NT2/D1 (cell line): ENCODE data around the gene RPS6KB2.
A peak's percentile ranks its signal among the peaks of the same experiment; 100 is the strongest.

Experiments used
- DNase-seq: peaks from one replicate; pipeline ENCODE4 v3.0.0-alpha.2; 2011; ENCODE audit warnings: low read depth, low spot score
- H3K27me3 ChIP-seq: 2 replicates; pipeline ENCODE4 v1.6.0; 2011; ENCODE audit warnings: mild to moderate bottlenecking; ENCODE audit not compliant: insufficient read length, insufficient read depth
- H3K36me3 ChIP-seq: 2 replicates; pipeline ENCODE4 v1.6.1; 2011; ENCODE audit warnings: mild to moderate bottlenecking, low read length, mixed read lengths; ENCODE audit not compliant: insufficient read depth, insufficient read length
- H3K4me1 ChIP-seq: 2 replicates; pipeline ENCODE4 v1.5.1; 2011; ENCODE audit not compliant: insufficient read depth, insufficient read length
- H3K4me3 ChIP-seq: 2 replicates; pipeline ENCODE4 v1.5.1; 2011; ENCODE audit warnings: low read depth; ENCODE audit not compliant: insufficient read length
- H3K9ac ChIP-seq: 2 replicates; pipeline ENCODE4 v1.6.0; 2011; ENCODE audit warnings: low read depth; ENCODE audit not compliant: insufficient read length
- H3K9me3 ChIP-seq: 2 replicates; pipeline ENCODE4 v1.5.1; 2011; ENCODE audit warnings: mild to moderate bottlenecking, low read length; ENCODE audit not compliant: insufficient read depth
- SUZ12 ChIP-seq: IDR thresholded peaks from 2 replicates; pipeline ENCODE4 v1.6.1; 2011; ENCODE audit not compliant: insufficient read length, insufficient read depth; ENCODE audit errors: extremely low read depth
- YY1 ChIP-seq: IDR thresholded peaks from 2 replicates; pipeline ENCODE4 v1.6.1; 2011; ENCODE audit not compliant: insufficient read length, insufficient read depth
- ZNF274 ChIP-seq: IDR thresholded peaks from 2 replicates; pipeline ENCODE4 v1.6.1; 2011; ENCODE audit warnings: mild to moderate bottlenecking, low read depth, low read length

The RPS6KB2 gene

DNA sequence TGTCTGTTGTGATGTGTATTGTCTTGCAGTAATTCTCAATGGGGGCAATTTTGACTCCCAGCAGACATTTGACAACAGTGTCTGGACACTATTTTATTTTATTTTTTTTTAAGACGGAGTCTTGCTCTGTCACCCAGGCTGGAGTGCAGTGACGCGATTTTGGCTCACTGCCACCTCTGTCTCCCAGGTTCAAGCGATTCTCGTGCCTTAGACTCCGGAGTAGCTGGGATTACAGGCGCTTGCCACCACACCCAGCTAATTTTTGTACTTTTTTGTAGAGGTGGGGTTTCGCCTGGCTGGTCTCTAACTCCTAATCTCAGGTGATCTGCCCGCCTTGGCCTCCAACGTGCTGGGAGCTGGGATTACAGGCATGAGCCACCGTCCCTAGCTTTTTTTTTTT lies 1.4 kb downstream of the RPS6KB2 start:
- TF ChIP-seq ZNF274 = no peak
- no peak for TF ChIP-seq YY1
- no peak for TF ChIP-seq SUZ12
- Histone ChIP-seq H3K27me3 (no peaks in the 10 kb centered on the region), H3K9ac (peak overlapping the region; percentile 98), H3K9me3 (no peaks in the 10 kb centered on the region), H3K4me3 (no peak overlapping the region), H3K36me3 (peaks cover 57% of the 10 kb centered on the region), H3K4me1 (peaks cover 17% of the 10 kb centered on the region)
- no peak for DNase-seq

DNA sequence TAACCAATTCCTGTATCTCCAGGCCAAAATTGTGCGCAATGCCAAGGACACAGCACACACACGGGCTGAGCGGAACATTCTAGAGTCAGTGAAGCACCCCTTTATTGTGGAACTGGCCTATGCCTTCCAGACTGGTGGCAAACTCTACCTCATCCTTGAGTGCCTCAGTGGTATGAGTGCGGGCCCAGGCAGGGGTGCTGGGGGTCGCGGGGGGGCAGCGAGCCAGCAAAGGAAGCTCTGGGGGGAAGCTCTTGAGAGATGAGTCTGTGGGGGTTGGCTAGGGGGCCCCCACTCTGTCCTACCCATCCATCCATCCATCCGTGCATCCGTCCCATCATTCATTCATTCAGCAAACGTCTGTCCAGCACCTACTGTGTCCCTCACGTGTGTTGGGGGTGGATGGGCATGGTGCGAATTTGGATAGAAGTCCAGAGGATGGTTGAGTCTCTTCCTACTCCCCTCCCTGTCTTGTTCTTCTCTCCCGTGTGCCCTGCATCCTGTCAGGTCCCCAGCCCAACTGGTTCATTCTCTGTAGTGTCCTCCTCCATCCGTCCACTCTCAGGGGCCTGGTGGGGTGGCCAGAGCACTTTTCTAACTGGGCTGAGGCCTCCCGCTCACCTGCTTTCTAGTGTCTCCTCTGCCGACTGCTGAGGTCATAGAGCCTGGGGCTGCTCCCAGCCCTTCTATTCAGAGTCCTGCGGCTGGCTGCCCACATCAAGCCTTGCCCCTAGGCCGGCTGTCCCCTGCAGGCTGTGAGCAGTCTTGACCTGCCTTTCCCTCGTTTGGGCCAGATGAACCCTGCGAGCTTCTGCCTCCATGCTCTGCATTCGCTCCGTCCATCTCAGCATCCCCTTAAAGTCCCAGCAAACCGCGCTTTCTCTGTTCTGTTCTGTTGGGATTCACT lies 3.3 kb downstream of the RPS6KB2 start:
- Histone ChIP-seq H3K9ac (peak overlapping the region; percentile 46), H3K36me3 (peaks cover 74% of the 10 kb centered on the region), H3K9me3 (no peaks in the 10 kb centered on the region), H3K4me1 (peaks cover 35% of the 10 kb centered on the region), H3K4me3 (no peak overlapping the region), H3K27me3 (no peaks in the 10 kb centered on the region)
- TF ChIP-seq YY1 (no peak), SUZ12 (no peak), ZNF274 (no peak)
- DNase-seq = no peak

DNA sequence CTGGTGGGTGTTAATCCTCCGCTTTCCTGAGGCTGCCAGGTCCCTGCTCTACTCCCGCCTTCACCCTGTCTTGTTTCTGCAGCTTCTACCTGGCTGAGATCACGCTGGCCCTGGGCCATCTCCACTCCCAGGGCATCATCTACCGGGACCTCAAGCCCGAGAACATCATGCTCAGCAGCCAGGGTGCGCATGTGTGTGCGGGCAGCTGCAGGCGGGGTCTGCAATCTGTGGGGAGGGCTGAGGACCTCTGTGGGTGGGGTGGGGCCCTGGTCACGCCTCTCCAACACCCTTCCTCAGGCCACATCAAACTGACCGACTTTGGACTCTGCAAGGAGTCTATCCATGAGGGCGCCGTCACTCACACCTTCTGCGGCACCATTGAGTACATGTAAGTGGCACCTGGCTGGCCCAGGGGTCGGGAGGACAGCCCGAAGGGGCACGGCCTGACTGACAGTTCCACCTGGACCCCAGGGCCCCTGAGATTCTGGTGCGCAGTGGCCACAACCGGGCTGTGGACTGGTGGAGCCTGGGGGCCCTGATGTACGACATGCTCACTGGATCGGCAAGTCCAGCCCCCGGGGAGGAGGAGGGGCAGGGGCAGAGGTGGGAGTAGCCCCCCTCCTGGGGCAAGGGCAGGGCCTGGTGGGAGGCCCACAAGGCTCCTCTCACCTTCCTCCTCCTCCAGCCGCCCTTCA lies 4.5 kb downstream of the RPS6KB2 start:
- peaks cover 84% of the 10 kb centered on the region for H3K36me3 ChIP-seq

DNA sequence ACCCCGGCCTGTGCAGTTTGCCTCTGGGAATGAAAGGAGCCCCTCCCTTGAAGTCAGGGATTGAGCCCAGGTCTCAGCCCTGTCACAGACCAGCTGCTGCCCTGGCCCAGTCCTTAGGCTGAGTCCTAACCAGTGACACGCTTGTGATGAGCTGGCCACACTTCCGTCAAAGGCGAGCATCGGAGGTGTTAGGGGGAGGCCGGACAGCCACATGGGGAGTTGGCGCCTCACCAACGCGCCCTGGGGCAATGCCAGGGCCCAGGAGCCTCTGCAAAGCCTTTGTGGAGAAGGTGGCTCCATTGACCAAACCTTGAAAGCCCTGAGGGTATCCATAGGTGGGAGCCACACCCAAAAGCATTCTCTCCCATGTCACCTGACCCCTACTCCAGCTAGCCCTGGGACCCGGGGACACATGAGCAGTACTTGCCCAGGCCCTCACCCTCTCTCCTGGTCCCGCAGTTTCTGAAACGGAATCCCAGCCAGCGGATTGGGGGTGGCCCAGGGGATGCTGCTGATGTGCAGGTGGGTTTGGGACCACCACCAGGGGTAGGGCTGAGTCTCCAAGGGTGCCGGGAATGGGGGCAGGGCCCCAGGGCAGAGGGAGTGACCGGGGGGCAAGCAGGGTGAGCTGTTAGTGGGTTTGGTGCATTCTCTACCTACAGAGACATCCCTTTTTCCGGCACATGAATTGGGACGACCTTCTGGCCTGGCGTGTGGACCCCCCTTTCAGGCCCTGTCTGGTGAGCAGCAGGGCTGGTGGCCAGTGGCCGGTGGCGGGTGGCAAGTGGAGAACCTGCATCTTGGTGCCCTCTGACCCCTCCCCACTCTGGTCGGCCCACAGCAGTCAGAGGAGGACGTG lies 5.5 kb downstream of the RPS6KB2 start:
- Histone ChIP-seq H3K4me3 (no peak overlapping the region), H3K36me3 (peaks cover 92% of the 10 kb centered on the region), H3K9ac (peak overlapping the region; percentile 22), H3K4me1 (peaks cover 52% of the 10 kb centered on the region), H3K9me3 (no peaks in the 10 kb centered on the region), H3K27me3 (no peaks in the 10 kb centered on the region)
- no peak for DNase-seq
- no peak for TF ChIP-seq SUZ12
- TF ChIP-seq YY1 = no peak
- no peak for TF ChIP-seq ZNF274

More for the DNA sequence above, 4.5 kb downstream of the RPS6KB2 start:
- no peak for TF ChIP-seq SUZ12
- TF ChIP-seq YY1 = no peak
- TF ChIP-seq ZNF274 = no peak
- no peaks in the 10 kb centered on the region for H3K27me3 ChIP-seq
- no peak overlapping the region for H3K9ac ChIP-seq
- no peak overlapping the region for H3K4me3 ChIP-seq
- peaks cover 44% of the 10 kb centered on the region for H3K4me1 ChIP-seq
- no peaks in the 10 kb centered on the region for H3K9me3 ChIP-seq
- DNase-seq = no peak

DNA sequence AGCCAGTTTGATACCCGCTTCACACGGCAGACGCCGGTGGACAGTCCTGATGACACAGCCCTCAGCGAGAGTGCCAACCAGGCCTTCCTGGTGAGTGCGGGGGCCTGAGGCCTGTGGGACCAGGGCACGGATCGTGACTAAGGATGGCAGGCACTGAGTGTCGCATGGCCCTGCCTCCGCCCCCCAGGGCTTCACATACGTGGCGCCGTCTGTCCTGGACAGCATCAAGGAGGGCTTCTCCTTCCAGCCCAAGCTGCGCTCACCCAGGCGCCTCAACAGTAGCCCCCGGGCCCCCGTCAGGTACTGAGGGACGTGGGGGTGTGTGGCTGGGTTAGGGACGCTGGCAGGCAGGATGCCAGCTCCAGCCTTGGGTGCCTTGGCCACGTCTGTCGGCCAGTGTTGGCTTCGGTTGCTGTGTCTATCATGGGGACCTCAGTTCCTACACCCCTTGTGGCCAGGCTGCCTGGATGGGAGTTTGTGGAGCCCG lies 6.1 kb downstream of the RPS6KB2 start:
- TF ChIP-seq SUZ12 = no peak
- no peak for TF ChIP-seq ZNF274
- no peak for TF ChIP-seq YY1
- Histone ChIP-seq H3K4me3 (no peak overlapping the region), H3K27me3 (no peaks in the 10 kb centered on the region), H3K4me1 (peaks cover 50% of the 10 kb centered on the region), H3K36me3 (peaks cover 94% of the 10 kb centered on the region), H3K9me3 (no peaks in the 10 kb centered on the region), H3K9ac (no peak overlapping the region)
- no peak for DNase-seq

DNA sequence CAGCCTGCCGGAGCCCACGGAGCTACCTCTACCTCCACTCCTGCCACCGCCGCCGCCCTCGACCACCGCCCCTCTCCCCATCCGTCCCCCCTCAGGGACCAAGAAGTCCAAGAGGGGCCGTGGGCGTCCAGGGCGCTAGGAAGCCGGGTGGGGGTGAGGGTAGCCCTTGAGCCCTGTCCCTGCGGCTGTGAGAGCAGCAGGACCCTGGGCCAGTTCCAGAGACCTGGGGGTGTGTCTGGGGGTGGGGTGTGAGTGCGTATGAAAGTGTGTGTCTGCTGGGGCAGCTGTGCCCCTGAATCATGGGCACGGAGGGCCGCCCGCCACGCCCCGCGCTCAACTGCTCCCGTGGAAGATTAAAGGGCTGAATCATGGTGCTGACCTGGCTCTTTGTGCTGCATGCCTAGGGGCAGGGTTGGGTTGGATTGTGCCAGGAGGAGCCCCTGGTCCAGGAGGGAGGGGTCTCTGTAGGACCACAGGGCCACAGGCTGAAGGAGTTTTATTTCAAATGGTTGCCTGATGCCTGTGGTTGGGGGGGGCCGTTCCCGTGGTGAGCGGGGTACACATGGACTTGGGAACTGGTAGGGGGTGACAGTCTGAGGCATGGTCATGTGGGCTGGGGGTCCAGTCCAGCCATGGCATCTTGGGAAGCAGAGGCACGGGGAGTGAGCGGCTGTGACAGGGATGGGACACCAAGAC lies 6.9 kb downstream of the RPS6KB2 start:
- DNase-seq = no peak
- TF ChIP-seq ZNF274 = no peak
- no peak for TF ChIP-seq YY1
- TF ChIP-seq SUZ12 = no peak
- Histone ChIP-seq H3K4me3 (no peak overlapping the region), H3K4me1 (peaks cover 50% of the 10 kb centered on the region), H3K9me3 (no peaks in the 10 kb centered on the region), H3K27me3 (no peaks in the 10 kb centered on the region), H3K9ac (peak overlapping the region; percentile 72), H3K36me3 (peaks cover 94% of the 10 kb centered on the region)
